ENCODE measurements around the gene TAF11. TPM values are rescaled to one million over a fixed set of nuclear protein-coding genes. Genes with fewer than 3 reads are reported as not detected.
"Not testable (repeated sequence)": the region's sequence is repeated elsewhere in the genome, so short reads cannot be mapped to it uniquely, and the experiment has no call there.

TAF11 gene
- 10 to 100 TPM; 26.4 to 43.2 TPM for total RNA-seq
- 10 to 100 TPM; 49.2 to 49.3 TPM for polyA plus RNA-seq (ENCODE audit: insufficient read length in 2 of 2)
- long read RNA-seq, donor 1, transcript TAF11-201 (5 exons, 1,580 nt), result major isoform, 14 of 24 reads
- long read RNA-seq, donor 1, partial matches to known transcripts, result 7 of 24 reads
- long read RNA-seq, donor 1, other reads (novel, unspliced or antisense), result 0 of 24 reads
- long read RNA-seq, donor 2, result 0 reads
- long read RNA-seq, donor 3, transcript TAF11-201 (5 exons, 1,580 nt), result major isoform, 8 of 19 reads
- long read RNA-seq, donor 3, partial matches to known transcripts, result 11 of 19 reads
- long read RNA-seq, donor 3, other reads (novel, unspliced or antisense), result 0 of 19 reads
- long read RNA-seq, donor 4, transcript TAF11-201 (5 exons, 1,580 nt), result major isoform, 13 of 24 reads
- long read RNA-seq, donor 4, partial matches to known transcripts, result 10 of 24 reads
- long read RNA-seq, donor 4, other reads (novel, unspliced or antisense), result 0 of 24 reads

- Histone ChIP-seq H3K4me3 (ENCODE audit: low read depth, low read length) (peak within 1 kb of the TSS; percentile 87), H3K9me3 (ENCODE audit: control insufficient read depth, insufficient read depth, low read length) (no peaks in the 10 kb centered on the region), H3K36me3 (ENCODE audit: control insufficient read depth, insufficient read depth, low read length) (peaks cover 2% of the 10 kb centered on the region), H3K27ac (ENCODE audit: low read depth, low read length) (peak within 1 kb of the TSS; percentile 92), H3K27me3 (ENCODE audit: control insufficient read depth, insufficient read depth, low read length) (no peaks in the 10 kb centered on the region), H3K4me1 (ENCODE audit: control insufficient read depth, insufficient read depth, low read length) (peaks cover 13% of the 10 kb centered on the region)
- WGBS (ENCODE audit: insufficient coverage), result 0% methylated on average over 39 of the region's 43 CpGs
- DNase-seq (ENCODE audit: low read depth in 4 of 6, low spot score in 6 of 6), result peak; percentile 92 to 98 (median 94)
Observed at GRCh38 chr6:34887753-34888513, at the start of gene TAF11. TSS of gene TAF11 (minus strand) at chr6:34888042. CDS start at chr6:34887957, 85 bp downstream.

DNA sequence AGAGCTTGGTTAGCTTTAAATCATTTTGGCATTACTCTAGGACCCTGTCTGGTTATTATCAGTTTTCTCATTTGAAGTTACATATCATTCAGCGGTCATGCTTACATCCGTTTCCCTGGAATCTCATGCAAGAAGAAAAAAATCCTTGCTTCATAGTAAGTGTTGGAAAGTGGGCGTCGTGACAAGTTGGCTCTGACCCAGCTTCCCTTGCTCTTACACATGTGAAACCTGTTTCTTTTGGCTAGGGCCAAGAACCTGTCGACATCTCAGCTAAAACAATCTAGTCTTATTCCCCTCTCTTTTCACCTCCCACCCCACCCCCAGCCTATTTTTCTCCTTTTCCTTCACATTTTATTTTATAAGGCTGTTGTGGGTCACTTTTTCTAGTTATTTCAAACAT is 46.7 kb upstream of the TAF11 start:
- WGBS (ENCODE audit: insufficient coverage), result no CpG with 5 or more reads among the region's 5 CpGs
- H3K36me3 ChIP-seq (ENCODE audit: control insufficient read depth, insufficient read depth, low read length), result no peaks in the 10 kb centered on the region
- H3K27ac ChIP-seq (ENCODE audit: low read depth, low read length), result peak overlapping the region; percentile 15
- H3K4me1 ChIP-seq (ENCODE audit: control insufficient read depth, insufficient read depth, low read length), result peaks cover 7% of the 10 kb centered on the region
- no peak overlapping the region for H3K4me3 ChIP-seq (ENCODE audit: low read depth, low read length)
- H3K9me3 ChIP-seq (ENCODE audit: control insufficient read depth, insufficient read depth, low read length), result no peaks in the 10 kb centered on the region
- peak in 5 of 6 donors; percentile 55 to 90 (median 62) for DNase-seq (ENCODE audit: low read depth in 4 of 6, low spot score in 6 of 6)
- H3K27me3 ChIP-seq (ENCODE audit: control insufficient read depth, insufficient read depth, low read length), result no peaks in the 10 kb centered on the region

- not testable (repeated sequence) for H3K36me3 ChIP-seq (ENCODE audit: control insufficient read depth, insufficient read depth, low read length); H3K4me3 ChIP-seq (ENCODE audit: low read depth, low read length); DNase-seq (ENCODE audit: low read depth in 4 of 6, low spot score in 6 of 6); H3K9me3 ChIP-seq (ENCODE audit: control insufficient read depth, insufficient read depth, low read length); H3K27ac ChIP-seq (ENCODE audit: low read depth, low read length); H3K27me3 ChIP-seq (ENCODE audit: control insufficient read depth, insufficient read depth, low read length)
- H3K4me1 ChIP-seq (ENCODE audit: control insufficient read depth, insufficient read depth, low read length), result peaks cover 13% of the 10 kb centered on the region
- whole genome bisulfite sequencing (ENCODE audit: insufficient coverage), result 99% methylated on average over 11 of the region's 12 CpGs
Observed at GRCh38 chr6:34932202-34932601, 44.4 kb upstream of the TAF11 start.

DNA sequence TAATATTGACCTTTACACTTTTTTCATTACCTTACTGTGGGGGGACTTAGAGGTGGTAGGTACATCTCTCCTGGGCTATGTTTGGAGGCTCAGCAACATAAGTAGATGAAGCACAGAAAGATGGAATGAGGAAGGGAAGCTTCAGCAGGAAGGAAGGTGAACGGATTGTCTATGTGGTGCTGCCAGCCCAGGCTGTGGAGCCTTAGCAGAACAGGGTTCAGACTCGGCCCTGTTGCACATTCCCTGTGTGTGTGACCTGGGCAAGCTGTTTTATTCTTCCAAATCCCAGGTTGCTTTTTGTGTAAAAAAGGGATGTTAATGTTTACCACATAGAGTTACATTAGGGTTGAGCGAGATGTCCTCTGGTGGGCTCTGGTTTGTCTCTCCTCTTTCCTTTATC is 42.4 kb upstream of the TAF11 start:
- DNase-seq (ENCODE audit: low read depth in 4 of 6, low spot score in 6 of 6), result no peak
- H3K4me3 ChIP-seq (ENCODE audit: low read depth, low read length), result no peak overlapping the region
- no peaks in the 10 kb centered on the region for H3K27me3 ChIP-seq (ENCODE audit: control insufficient read depth, insufficient read depth, low read length)
- WGBS (ENCODE audit: insufficient coverage), result 97% methylated on average over 2 of the region's 3 CpGs
- no peaks in the 10 kb centered on the region for H3K9me3 ChIP-seq (ENCODE audit: control insufficient read depth, insufficient read depth, low read length)
- peaks cover 13% of the 10 kb centered on the region for H3K4me1 ChIP-seq (ENCODE audit: control insufficient read depth, insufficient read depth, low read length)
- no peak overlapping the region for H3K27ac ChIP-seq (ENCODE audit: low read depth, low read length)
- no peaks in the 10 kb centered on the region for H3K36me3 ChIP-seq (ENCODE audit: control insufficient read depth, insufficient read depth, low read length)

DNA sequence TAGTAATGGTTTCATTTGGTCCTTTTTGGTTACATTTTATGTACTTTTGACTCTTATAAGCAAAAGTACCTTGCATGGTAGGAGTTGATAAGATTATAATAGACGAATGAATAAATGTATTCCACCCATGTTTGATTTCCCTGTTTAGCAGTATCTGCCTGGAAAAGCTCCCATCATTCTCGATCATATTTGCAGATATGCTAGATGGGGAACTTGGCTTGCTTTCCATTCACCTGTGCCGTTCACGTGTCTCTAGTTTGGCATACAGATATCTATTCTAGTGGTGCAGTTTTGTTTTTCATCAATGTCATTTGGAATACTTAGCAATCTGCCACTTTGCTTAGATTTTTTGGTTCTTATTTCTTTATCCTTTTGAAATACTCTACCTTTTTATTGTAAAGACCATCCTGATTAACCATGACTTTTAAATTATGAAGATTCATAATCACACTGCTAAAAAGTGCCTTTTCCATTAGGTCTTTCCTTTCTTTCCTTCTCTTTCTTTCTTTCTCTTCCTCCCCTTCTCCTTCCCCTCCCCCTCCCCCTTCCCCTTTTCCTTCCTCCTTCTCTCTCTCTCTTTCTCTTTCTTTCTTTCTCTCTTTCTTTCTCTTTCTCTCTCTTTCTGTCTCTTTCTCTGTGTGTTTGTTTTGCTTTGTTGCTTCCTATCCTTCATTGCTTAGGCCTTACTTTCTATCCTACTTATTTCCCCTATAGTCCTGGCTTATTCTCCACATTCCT is 41.6 kb upstream of the TAF11 start:
- no peak for DNase-seq (ENCODE audit: low read depth in 4 of 6, low spot score in 6 of 6)
- Histone ChIP-seq H3K4me3 (ENCODE audit: low read depth, low read length) (no peak overlapping the region), H3K36me3 (ENCODE audit: control insufficient read depth, insufficient read depth, low read length) (no peaks in the 10 kb centered on the region), H3K27ac (ENCODE audit: low read depth, low read length) (no peak overlapping the region), H3K4me1 (ENCODE audit: control insufficient read depth, insufficient read depth, low read length) (peaks cover 10% of the 10 kb centered on the region), H3K9me3 (ENCODE audit: control insufficient read depth, insufficient read depth, low read length) (no peaks in the 10 kb centered on the region), H3K27me3 (ENCODE audit: control insufficient read depth, insufficient read depth, low read length) (no peaks in the 10 kb centered on the region)
- WGBS (ENCODE audit: insufficient coverage), result 40% methylated on average over 1 of the region's 4 CpGs

GRCh38 chr6:34928695-34929094 is 40.9 kb upstream of the TAF11 start:
- no peak overlapping the region for H3K27ac ChIP-seq (ENCODE audit: low read depth, low read length)
- no peaks in the 10 kb centered on the region for H3K36me3 ChIP-seq (ENCODE audit: control insufficient read depth, insufficient read depth, low read length)
- no peak for DNase-seq (ENCODE audit: low read depth in 4 of 6, low spot score in 6 of 6)
- H3K9me3 ChIP-seq (ENCODE audit: control insufficient read depth, insufficient read depth, low read length), result no peaks in the 10 kb centered on the region
- H3K4me3 ChIP-seq (ENCODE audit: low read depth, low read length), result no peak overlapping the region
- H3K4me1 ChIP-seq (ENCODE audit: control insufficient read depth, insufficient read depth, low read length), result peaks cover 6% of the 10 kb centered on the region
- no CpG with 5 or more reads among the region's 1 CpG for WGBS (ENCODE audit: insufficient coverage)
- no peaks in the 10 kb centered on the region for H3K27me3 ChIP-seq (ENCODE audit: control insufficient read depth, insufficient read depth, low read length)

- Histone ChIP-seq H3K4me1 (ENCODE audit: control insufficient read depth, insufficient read depth, low read length) (peaks cover 6% of the 10 kb centered on the region), H3K9me3 (ENCODE audit: control insufficient read depth, insufficient read depth, low read length) (no peaks in the 10 kb centered on the region), H3K36me3 (ENCODE audit: control insufficient read depth, insufficient read depth, low read length) (no peaks in the 10 kb centered on the region), H3K27me3 (ENCODE audit: control insufficient read depth, insufficient read depth, low read length) (no peaks in the 10 kb centered on the region), H3K27ac (ENCODE audit: low read depth, low read length) (peak overlapping the region; percentile 22), H3K4me3 (ENCODE audit: low read depth, low read length) (no peak overlapping the region)
- 25% methylated on average over 1 of the region's 3 CpGs for WGBS (ENCODE audit: insufficient coverage)
- peak in 2 of 6 donors; percentile 12 to 48 for DNase-seq (ENCODE audit: low read depth in 4 of 6, low spot score in 6 of 6)
Observed at GRCh38 chr6:34928220-34928619, 40.4 kb upstream of the TAF11 start.

DNA sequence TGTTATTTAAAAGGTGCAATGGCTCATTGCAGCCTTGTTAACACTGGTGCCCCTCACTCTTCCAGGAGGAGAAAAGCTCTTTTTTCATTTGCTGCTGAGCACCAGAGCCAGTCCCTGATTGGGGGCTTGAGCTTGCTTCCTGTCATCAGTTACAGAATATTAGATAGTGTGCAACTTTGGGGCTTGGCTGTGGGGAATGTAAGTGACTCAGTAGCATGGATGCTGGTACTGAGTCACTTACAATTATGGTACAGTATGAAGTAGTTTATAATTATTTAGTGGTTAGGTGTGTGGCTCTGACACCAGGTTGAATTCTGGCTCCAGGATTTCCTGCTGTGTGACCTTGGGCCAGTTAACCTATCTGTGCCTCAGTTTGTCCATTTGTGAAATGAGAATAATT is 38.8 kb upstream of the TAF11 start:
- H3K36me3 ChIP-seq (ENCODE audit: control insufficient read depth, insufficient read depth, low read length), result no peaks in the 10 kb centered on the region
- no peaks in the 10 kb centered on the region for H3K9me3 ChIP-seq (ENCODE audit: control insufficient read depth, insufficient read depth, low read length)
- no peaks in the 10 kb centered on the region for H3K27me3 ChIP-seq (ENCODE audit: control insufficient read depth, insufficient read depth, low read length)
- peaks cover 6% of the 10 kb centered on the region for H3K4me1 ChIP-seq (ENCODE audit: control insufficient read depth, insufficient read depth, low read length)
- no peak overlapping the region for H3K27ac ChIP-seq (ENCODE audit: low read depth, low read length)
- no peak overlapping the region for H3K4me3 ChIP-seq (ENCODE audit: low read depth, low read length)
- no peak for DNase-seq (ENCODE audit: low read depth in 4 of 6, low spot score in 6 of 6)

GRCh38 chr6:34924831-34925625 is 37.2 kb upstream of the TAF11 start:
- no peaks in the 10 kb centered on the region for H3K9me3 ChIP-seq (ENCODE audit: control insufficient read depth, insufficient read depth, low read length)
- no peaks in the 10 kb centered on the region for H3K36me3 ChIP-seq (ENCODE audit: control insufficient read depth, insufficient read depth, low read length)
- WGBS (ENCODE audit: insufficient coverage), result 88% methylated on average over 3 of the region's 9 CpGs
- H3K27ac ChIP-seq (ENCODE audit: low read depth, low read length), result no peak overlapping the region
- H3K4me3 ChIP-seq (ENCODE audit: low read depth, low read length), result no peak overlapping the region
- DNase-seq (ENCODE audit: low read depth in 4 of 6, low spot score in 6 of 6), result no peak
- H3K4me1 ChIP-seq (ENCODE audit: control insufficient read depth, insufficient read depth, low read length), result peaks cover 6% of the 10 kb centered on the region
- no peaks in the 10 kb centered on the region for H3K27me3 ChIP-seq (ENCODE audit: control insufficient read depth, insufficient read depth, low read length)
